Stimulated activated CD8-positive, alpha-beta memory T cell treated with anti-CD3 and anti-CD28 coated beads, Interleukin-12 subunit alpha, Interleukin-12 subunit beta, amount 100 ng/mL, for 4 hours (primary cell): ENCODE data around the gene KCNIP4.

Experiments
- DNase-seq: peaks from one replicate; pipeline ENCODE4 v3.0.0-alpha.2; 2020; ENCODE audit warnings: low read depth

Gene KCNIP4

DNA sequence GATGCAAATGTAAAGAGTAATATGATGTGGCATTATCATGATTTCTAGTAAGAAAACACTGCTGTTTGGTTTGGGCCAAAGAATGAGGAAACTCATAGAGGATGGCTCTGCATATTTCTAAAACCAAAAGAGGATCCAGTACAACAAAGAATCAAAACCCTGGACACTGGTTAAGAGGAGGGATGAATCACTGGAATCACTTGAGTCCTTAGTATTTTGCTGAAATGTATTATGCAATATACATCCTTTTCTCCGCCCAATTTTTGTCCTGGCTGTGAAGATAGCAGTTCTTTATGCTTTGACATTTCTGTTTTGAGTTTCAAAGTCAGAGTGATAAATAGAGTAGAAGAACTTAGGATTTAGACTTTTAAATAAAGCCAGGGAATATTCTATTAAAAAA is 902.4 kb downstream of the KCNIP4 start:
- DNase-seq = no peak

DNA sequence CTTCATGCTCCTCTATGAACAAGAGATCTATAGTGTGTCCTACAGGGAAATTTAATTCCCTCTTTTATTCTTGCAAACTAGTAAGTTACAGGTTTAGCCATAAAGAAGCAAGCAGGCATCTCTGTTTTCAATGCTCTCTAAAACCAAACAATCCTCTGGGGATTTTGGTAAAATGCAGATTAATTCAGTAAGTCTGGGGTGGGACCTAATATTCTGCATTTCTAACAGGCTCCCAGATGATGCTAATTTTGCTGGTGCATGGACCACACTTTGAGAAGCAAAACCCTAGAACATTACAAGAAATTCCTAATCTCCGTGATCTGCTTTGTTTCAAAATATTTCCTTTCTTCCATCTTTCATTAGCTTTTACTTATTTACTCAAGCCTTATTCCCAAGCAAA is 903.5 kb downstream of the KCNIP4 start:
- DNase-seq = no peak

GRCh38 chr4:21041708-21042107 is 906.9 kb downstream of the KCNIP4 start:
- DNase-seq = no peak

DNA sequence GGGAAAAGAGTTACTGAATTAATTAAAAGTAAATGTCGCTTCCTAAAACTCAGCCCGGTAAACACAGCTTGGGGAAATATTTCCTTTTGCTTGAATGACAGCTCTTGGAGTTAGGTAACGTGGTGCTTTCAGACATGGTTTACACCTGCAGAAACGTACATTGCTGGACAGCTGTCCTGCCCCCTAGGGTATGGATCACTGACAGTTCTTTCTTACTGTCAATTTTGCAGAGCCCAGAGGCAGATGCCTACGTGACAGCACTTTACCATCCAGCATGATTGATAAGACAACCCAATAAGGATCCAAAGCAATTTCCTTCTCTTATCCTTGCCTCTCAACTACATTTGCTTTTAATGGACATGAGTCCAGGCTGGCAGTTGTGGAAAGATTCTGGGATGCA is 913.8 kb downstream of the KCNIP4 start:
- DNase-seq = no peak

- DNase-seq = no peak
Measured at GRCh38 chr4:21032089-21032645, 916.4 kb downstream of the KCNIP4 start.

- DNase-seq = no peak
Measured at GRCh38 chr4:21018817-21019216, 929.8 kb downstream of the KCNIP4 start.

DNA sequence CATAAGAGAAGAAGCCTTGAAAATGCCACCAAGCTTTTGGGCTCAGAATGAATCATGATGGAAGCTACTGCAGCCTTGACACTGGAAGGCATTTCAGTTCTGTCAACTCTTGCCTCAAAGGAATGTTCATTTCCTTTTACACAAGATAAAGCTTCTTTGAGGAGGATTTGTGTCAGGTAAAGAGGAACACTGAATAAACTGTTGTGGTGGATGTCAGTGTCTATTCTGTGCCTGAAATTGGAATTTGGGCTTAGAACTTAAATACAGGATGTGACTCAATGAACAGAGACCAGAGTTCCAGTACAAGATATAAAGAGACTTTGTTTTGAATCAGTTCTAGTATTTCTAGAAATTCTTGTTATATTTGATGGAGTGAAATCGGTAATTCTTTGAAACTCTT is 935.1 kb downstream of the KCNIP4 start:
- no peak for DNase-seq

DNA sequence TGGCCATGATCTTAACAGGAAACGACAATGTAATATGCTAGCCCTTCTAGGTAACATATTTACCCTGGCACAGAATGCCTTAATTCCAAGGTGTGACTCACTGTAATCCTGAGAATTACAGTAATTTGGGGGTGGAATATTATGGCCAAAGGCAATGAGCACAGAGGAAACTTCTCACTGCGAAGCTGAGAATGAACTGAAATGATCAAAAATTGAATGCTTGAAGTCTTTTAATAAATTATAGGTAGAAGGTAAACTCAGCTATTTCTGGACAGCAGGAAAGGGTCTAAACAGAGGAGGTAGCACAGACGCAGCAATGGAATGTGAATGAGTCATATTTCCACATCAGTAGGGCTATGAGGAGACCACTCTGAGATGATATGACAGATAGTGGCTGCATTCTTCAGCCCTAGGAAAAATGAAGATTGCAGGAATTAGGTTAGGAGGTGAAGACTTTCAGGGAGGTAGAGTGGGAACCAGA is 935.7 kb downstream of the KCNIP4 start:
- no peak for DNase-seq

- no peak for DNase-seq
Measured at GRCh38 chr4:21011106-21011505, 937.5 kb downstream of the KCNIP4 start.

DNA sequence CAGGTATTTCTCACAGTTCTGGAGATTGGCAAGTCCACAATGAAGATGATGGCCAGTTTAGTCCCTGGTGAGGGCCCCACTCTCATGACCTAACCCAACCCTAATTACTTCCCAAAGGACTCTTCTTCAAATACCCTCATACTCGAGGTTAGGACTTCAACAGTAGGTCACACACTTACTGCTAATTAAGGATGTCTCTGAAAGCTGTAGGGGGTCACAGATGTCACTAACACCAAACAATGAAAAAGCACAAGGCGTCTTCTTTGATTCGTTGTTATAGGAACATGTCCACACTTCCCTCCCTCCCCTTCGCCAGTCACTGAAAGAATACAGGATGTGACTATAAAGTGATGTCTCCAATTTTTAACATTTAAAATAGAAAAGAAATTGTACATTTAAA is 938.6 kb downstream of the KCNIP4 start:
- DNase-seq = no peak

- DNase-seq = no peak
Measured at GRCh38 chr4:21005647-21006046, 942.9 kb downstream of the KCNIP4 start.

GRCh38 chr4:21002976-21003375 is 945.6 kb downstream of the KCNIP4 start:
- no peak for DNase-seq

- DNase-seq = no peak
Measured at GRCh38 chr4:21002286-21002685, 946.3 kb downstream of the KCNIP4 start.

DNA sequence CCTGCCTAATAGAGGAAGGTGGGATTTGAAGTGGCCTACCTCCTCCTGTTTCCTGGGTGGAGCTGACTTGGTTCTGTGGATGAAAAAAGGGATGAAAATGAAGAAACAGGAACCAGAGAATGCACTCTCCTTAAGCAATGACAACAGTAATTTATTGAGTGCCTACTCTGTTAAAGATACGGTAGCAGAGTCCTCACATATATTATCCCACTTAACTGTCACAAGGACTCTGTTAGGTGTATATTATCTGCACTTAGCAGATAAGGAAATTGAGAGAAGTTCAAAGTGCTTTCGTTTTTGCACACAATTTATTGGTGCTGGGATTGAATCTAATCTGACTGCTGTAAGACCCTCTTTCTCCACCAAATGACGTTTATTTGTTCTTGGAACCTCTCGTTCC is 947.1 kb downstream of the KCNIP4 start:
- no peak for DNase-seq

GRCh38 chr4:20997886-20998285 is 950.7 kb downstream of the KCNIP4 start:
- no peak for DNase-seq

- no peak for DNase-seq
Measured at GRCh38 chr4:20995610-20996009, 953.0 kb downstream of the KCNIP4 start.

DNA sequence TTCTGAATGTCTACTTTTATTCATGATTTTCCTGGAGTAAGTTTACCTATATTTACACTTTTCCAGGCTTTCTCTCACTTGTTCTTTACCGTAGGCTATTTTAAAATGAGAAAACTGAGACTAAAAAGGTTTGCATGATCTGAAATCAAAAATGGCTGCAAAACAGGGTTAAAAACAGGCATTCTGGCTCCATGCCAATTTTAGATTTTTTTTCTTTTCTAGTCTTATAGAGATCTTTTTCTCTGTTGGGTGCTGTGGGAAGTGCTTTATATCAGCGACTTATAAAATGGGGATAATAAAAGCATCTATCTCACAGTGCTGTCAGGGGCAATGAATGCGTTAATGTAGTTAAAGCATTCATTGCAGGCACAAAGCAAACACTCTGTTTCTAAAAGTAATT is 953.6 kb downstream of the KCNIP4 start:
- no peak for DNase-seq

DNA sequence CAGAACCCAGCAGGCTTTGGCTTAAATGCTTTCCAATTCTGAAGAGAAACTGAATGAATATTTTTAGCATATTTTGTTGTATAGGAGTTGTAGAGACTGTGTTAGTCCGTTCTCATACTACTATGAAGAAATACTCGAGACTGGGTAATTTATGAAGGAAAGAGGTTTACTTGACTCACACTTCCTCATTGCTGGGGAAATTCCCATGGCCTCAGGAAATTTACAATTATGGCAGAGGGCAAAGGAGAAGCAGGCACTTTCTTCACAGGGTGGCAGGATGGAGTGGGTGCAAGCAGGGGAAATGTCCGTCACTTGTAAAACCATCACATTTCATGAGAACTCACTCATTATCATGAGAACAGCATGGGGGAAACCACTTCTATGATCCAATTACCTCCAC is 956.6 kb downstream of the KCNIP4 start:
- no peak for DNase-seq

GRCh38 chr4:20987191-20987590 is 961.4 kb downstream of the KCNIP4 start:
- no peak for DNase-seq

DNA sequence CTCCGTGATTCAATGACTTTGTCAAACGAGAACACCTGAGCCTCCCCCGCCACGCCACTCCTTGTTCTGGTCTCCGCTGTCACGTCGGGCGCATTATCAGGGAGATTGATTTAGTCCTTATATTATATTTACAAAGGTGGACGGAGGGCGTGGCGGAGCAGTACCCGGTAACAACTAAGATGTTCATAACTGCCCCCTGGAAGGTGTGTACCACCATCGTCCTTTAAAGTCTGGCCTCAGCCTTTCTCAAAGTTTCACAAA is 964.1 kb downstream of the KCNIP4 start:
- DNase-seq = no peak

GRCh38 chr4:20983763-20984575 is 964.6 kb downstream of the KCNIP4 start:
- DNase-seq = no peak

GRCh38 chr4:20982544-20982943 is 966.0 kb downstream of the KCNIP4 start:
- no peak for DNase-seq

DNA sequence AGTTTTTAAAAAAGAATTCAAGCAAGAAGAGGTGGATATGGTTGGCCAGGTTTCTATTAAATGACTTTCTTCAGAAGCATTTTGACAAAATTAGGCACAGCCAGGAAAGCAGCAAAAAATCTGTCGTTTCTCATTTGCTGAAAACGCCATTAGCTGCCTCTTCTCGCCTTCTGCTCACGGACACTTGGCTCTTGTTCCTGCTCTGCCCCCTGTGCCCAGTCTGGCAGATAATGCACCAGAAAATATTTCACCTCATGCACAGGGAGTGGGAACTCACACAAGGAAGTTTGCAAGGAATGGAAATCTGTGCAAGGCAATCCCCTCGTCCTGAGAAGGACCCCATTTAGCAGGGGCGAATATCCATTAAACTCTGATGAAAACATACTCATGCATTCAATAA is 988.3 kb downstream of the KCNIP4 start:
- DNase-seq = no peak

DNA sequence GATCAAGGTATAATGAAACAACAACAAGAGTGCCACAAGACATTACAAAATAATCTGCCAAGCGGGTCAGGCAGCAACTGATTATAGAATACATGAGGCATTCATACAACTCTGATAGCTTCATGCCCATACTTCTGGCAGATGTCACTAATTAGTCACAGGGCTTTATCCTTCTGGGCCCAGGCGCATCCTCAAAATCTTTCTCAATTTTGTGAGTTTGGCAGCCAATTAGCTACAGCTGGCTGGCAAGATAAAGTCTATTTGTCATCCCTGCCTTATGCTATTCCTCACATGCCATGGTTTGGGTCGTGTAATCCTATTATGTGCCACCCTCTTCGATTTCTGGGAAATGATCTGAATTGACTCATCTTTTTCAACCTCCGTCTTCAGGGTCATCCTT is 994.0 kb downstream of the KCNIP4 start:
- DNase-seq = no peak
